NCI-H524 (cell line): ENCODE results near the gene LCE6A.

Experiments used
- DNase-seq, 2 experiments: peaks; one replicate each; lab custom pipeline; 2025; lab: John Stamatoyannopoulos, UW

The LCE6A gene

DNA sequence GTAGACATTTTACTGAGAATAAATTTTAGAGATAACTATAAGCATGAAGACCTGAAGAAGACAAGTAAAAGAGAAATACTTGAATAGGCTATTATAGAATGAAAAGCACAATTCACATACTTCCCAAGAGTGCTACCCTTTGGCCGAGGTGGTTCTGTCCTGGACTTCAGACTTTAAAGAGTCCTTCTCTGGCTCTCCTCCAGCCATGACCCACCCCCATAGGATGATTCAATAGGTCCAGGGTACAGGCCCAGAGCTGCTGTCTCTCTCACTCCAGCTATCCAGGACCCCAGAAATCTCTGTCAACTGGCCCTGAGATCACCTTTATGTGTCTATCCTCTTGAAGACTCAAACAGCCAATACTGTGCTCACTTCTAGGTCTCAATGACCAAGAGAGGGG is 34.2 kb downstream of the LCE6A start:
- DNase-seq: no peak

DNA sequence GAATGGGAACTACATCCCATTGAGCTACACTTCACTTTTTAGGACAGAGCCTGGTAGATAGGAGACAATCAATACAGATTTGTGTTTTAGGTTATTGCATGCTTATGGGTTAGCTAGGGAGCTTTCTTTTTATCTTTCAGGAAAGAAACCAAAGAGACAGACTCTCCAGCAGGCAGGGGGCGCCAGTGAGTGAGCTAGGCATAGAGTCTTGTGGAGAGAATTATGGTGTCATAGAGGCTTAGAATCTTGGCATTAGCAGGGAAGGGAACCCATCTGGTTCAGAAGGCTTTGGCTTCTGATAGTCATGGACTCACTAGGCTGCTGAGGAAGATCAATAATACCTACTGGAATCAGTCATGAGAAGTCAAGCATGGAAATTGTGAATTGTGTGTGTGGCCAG is 35.4 kb downstream of the LCE6A start, which contains the start of gene SMCP:
Gene SMCP (plus strand): TSS at position 281 of the 400 bp plus-strand sequence. CDS start 6,101 bp downstream, outside the sequence.
- DNase-seq: no peak

DNA sequence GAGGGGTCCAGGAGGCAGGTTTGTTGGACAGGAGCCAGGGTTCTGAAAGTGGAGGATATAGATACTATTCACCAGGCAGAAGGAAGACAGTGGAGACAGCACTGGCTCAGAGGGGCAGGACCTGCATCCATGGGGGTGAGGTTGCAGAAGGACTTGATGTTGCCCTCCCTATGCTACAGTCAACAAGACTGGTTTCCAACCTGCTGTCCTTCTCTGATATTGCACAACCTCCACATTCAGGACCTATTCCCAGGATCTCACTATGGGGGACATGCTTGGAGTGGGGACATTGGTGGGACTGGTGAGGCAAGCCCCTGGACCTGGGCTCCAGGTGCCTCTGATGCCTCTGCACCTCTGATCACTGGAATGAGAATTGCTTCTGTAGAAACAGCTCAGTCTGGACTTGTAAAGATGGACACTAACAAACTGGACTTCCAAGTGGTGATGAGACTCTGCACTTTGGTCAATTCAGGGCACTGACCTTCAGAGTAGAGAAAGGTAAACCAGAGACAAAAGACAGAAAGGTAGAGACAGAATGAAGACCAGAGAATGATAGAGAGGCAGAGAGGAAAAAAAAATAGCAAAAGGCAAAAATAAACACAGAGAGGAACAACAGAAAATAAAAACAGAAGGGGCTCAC is 37.0 kb downstream of the LCE6A start:
- no peak for DNase-seq

DNA sequence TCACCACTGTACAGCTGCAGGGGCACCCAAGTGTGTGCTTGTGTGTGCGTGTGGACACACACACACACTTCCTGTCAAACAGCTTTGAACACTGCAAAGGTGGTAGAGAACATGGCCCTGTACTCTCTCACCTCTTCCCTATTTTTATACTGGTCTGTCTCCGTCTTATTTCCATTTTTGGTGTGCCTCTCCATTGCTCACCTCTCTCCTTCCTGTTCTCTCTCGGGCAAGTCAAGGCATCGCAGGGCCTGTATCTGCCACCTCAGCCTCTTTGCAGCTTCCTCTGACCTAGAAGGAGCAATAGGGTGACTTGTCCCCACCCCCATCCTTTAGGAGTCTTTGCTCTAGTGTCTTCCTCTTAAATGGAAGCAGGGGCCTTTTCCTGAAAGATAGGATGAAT is 37.7 kb downstream of the LCE6A start:
- no peak for DNase-seq

DNA sequence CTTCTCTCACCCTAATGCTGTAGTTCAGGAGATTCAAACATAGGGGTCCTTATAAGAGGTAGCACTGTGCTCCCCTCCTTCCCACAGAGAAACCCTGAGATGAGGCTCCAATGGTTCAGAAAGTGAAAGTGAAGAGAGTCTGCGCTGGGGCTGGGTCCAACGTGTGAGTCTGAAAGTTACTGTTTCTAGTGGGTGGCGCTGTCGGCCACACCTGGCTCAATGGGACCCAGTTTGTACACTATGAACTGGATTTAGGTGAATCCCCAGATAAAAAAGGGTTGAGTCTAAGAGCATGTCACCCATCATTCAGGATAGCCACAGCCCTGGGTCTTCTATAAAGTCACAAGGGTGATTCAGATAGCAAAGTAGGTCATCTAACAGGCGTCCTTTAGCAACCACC is 38.3 kb downstream of the LCE6A start:
- DNase-seq: no peak

DNA sequence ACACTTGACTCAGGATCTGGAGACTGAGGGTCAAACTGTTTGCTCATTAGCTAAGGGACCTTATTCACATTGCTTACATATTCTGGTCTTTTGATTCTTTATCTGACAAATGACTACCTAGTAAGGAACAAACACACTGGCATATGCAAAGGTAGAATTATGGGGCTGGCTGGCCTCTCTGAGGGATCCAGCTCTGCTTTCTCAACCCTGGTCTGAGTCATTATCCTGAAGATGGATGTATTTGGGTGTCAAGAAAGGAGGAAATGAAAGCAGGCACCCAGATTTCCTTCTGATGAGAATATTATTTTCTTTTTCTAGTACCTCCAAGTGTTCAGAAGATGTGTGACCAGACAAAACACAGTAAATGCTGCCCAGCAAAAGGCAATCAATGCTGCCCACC is 41.4 kb downstream of the LCE6A start:
- DNase-seq: no peak

DNA sequence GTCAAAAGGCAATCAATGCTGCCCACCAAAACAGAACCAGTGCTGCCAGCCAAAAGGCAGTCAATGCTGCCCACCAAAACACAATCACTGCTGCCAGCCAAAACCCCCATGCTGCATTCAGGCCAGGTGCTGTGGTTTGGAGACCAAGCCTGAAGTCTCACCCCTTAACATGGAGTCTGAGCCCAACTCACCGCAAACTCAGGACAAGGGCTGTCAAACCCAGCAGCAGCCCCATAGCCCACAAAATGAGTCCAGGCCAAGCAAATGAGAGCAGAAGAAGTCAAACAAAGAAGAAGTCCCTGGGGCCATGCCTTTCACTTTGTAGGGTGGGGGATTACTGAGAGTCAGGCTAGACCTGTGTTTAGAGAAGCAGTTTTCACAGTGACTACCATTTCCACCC is 41.9 kb downstream of the LCE6A start:
- DNase-seq: no peak

DNA sequence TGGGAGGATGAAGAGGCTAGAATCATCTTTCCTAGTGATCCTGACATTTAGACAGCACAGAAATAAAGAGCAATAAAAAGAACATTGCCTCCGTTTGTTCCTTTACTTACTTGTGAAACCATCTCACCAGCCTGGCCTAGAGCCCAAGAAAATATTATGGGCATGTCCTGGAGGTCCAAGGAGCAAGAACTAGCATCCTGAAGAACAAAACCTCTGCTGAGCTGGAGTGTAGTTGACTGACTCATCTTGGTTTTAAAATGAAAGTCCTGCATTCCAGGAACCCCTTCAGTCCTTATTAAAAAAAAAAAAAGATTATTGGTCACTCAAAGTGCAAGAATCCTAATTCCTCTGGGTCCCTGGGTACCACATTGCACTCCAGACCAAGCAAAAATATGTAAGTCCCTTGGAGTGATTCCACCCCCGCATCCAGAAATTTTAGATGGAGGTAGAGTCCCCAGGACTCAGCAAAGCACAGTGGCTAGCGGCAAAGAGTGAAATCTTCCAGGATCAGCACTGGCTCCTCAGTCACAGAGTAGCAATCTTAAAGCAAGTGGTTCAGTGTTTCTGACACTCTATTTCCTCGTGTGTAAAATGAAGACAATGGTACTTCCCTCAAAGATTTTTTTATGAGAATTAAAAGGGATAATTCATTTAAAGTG is 42.4 kb downstream of the LCE6A start:
- no peak for DNase-seq

DNA sequence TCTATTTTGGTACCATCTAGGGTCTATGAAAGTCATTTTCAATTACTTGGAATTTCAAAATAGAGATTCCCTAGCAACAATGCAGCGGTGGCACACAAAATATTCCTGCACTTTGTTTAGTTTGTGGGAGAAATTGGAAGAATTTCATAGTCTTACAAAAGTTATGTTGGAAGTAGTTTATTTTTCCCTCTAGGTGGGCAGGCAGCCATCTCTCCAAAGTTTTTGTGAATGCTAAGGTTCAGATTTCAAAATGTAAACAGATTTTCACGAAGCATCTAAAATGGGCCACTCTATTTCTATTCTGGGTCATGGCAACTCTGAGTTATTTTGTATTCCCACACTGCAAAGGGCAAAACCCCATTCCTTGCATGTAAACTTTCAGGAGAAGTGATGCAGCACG is 43.4 kb downstream of the LCE6A start:
- no peak for DNase-seq

DNA sequence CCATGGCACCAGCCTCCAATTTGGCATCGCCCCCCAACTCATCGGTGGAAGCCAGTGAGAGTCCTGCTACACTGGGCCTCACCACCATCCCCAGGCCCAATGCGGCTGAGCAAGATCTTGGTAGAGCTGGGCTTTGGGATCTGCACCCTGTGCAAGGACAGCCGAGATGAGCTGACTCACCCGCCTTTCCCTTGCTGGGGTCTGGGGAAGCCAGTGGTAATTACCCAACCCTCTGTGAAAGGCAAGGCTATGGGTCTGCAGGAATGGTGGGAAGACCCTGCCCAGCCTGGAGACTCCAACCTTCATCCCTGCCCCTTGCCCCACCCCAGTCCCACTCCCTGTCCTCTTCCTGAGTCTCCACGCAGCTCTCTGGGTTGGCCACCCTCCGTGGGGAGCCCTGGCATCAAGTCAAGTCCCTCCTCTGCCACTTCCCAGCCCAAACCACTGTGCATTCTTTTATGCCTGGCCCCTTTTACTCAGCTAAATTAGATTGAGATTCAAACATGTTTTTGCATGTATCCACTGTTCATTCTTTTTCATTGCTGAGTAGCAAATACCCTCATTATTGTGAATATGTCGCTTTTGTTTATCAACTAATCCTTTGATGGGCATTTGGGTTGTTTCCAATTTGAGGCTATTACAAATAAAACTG is 44.2 kb downstream of the LCE6A start:
- no peak for DNase-seq

DNA sequence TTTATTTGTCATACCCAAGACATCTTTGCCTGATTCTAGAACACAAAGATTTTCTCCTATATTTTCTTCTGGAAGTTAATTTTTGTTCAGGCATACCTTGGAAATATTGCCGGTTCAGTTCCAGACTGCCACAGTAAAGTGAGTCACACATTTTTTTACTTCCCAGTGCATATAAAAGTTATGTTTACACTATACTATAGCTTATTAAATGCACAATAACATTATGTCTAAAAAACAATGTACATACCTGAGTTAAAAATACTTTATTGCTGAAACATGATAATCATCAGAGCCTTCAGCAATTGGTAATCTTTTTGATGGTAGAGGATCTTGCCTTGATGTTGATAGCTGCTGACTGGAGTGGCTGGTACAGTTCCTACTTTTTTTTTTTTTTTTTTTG is 45.5 kb downstream of the LCE6A start:
- no peak for DNase-seq
